Right cardiac atrium (tissue), 5 donors: ENCODE results near the gene EYA2. TPM values are rescaled to one million over a fixed set of nuclear protein-coding genes. Genes with fewer than 3 reads are reported as not detected.
A peak's percentile ranks its signal among the peaks of the same experiment; 100 is the strongest.

Experiments used
- ATAC-seq, 2 donors: fragments of 200-7000 bp; cut with Tn5 transposase; one replicate each; pipeline versions ENCODE4 v1.8.0 to v1.9.1; 2020; ENCODE audit warnings: moderate library complexity in 2 of 2, mild to moderate bottlenecking in 1 of 2
- DNase-seq, 3 donors: peaks; one replicate each; pipeline ENCODE4 v3.0.0-alpha.2; 2020
- H3K27ac ChIP-seq: one replicate; pipeline ENCODE4 v1.5.1; 2013; ENCODE audit warnings: mild to moderate bottlenecking, low read length, control low read depth, moderate library complexity
- H3K27me3 ChIP-seq: one replicate; pipeline ENCODE4 v1.6.1; 2013; ENCODE audit not compliant: control insufficient read depth, insufficient read depth
- H3K4me1 ChIP-seq: one replicate; pipeline ENCODE4 v1.6.1; 2013; ENCODE audit warnings: low read length; ENCODE audit not compliant: control insufficient read depth, insufficient read depth
- H3K4me3 ChIP-seq: one replicate; pipeline ENCODE4 v1.5.1; 2013; ENCODE audit warnings: low read length, control low read depth
- H3K9me3 ChIP-seq: one replicate; pipeline ENCODE4 v1.6.1; 2013; ENCODE audit warnings: low read length; ENCODE audit not compliant: control insufficient read depth
- WGBS: extraction: QIAGEN DNeasy Blood & Tissue Kit; methylation state at CpG from one replicate; pipeline ENCODE4 v1.1.7; 2013; 5-methylcytosine and 5-hydroxymethylcytosine counted together
- intact Hi-C, 4 donors: fragments of 100-400 bp; cut with DNase I; formaldehyde crosslinking; loops; one replicate each; pipeline versions ENCODE4 v1.11.0 to v1.14.0; 2022 to 2023
- polyA plus RNA-seq: library from polyadenylated mRNA; stranded (reverse); fragments of 200-250 nt; gene quantifications from one replicate; pipeline ENCODE4 v1.2.3, GENCODE V29; 2013
- total RNA-seq, 4 donors: library from RNA; stranded (reverse); fragmentation: NEBNext Ultra II Directional; extraction: Animal tissue kit (Norgen Biotek cat#: 25700); gene quantifications; one replicate each; pipeline ENCODE4 v1.2.1, GENCODE V29; 2021
- donor health status: healthy with polysubstance abuse.
- donor health status: DM: no; HTN: yes; CAD: no.
- donor health status: DM: no; HTN: no; CAD: no.
- donor health status: DM: no; HTN: yes; CAD: no; lungs with severe emphysema.
- donor health status: DM: yes; HTN: yes; CAD: no.

Gene EYA2
- total and polyA plus RNA-seq, 5 donors, result 1.6 to 3.7 (median 3.4) TPM

DNA sequence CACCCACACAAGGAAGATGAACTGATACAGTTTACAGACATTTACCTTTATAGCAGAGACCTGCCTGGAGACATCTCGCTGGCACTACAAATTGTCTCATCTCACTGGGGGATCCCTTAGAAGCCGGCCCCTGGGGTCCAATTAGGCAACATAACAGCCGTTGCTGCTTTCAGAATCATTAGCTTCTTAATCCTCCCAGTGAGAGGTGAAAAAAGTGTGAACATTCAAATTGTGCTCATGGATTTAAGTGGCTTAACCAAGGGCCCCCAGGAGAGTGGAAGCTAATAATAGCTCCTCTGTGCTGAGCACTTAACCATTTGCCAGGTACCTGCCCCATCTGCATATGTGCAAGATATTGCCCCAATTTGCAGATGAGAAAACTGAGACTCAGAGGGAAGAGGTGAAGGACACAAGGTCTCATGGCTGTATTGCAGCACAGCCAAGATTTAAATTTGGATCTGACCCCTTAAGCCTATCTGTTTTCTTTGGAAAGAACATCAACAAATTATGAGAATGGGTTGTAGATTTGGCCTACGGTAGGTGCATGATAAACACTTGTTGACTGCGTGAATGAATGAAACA lies 101.0 kb downstream of the EYA2 start:
- DNase-seq, result no peak
- H3K27ac ChIP-seq, result no peak overlapping the region
- ATAC-seq, result no peak
- intact Hi-C loops, result no loop called here
- H3K4me3 ChIP-seq, result no peak overlapping the region
- WGBS, result 60% methylated on average over 5 of the region's 5 CpGs
- H3K27me3 ChIP-seq, result no peaks in the 10 kb centered on the region
- H3K4me1 ChIP-seq, result no peaks in the 10 kb centered on the region
- no peaks in the 10 kb centered on the region for H3K9me3 ChIP-seq

DNA sequence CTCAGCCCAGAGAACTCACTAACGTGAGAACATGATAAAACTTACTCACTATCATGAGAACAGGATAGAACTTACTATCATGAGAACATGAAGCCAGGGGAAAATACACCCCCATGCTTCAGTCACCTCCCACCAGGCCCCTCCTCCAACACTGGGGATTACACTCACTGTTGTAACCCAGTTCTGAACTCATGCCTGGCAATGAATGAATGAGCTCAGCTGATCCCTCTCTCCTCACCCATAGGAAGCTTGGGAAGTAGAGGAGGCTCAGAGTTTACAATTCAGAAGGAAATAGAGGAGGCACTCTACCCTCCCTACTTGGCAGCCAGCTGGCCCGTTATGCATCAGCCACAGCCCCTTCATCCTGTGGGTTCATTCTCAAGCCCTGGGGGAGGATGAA lies 102.5 kb downstream of the EYA2 start:
- WGBS, result 63% methylated on average over 2 of the region's 2 CpGs
- Histone ChIP-seq H3K9me3 (no peaks in the 10 kb centered on the region), H3K4me3 (no peak overlapping the region), H3K4me1 (no peaks in the 10 kb centered on the region), H3K27me3 (no peaks in the 10 kb centered on the region), H3K27ac (no peak overlapping the region)
- intact Hi-C loops, result no loop called here
- DNase-seq (no peak), ATAC-seq (peak in 1 of 2 donors; percentile 40)

DNA sequence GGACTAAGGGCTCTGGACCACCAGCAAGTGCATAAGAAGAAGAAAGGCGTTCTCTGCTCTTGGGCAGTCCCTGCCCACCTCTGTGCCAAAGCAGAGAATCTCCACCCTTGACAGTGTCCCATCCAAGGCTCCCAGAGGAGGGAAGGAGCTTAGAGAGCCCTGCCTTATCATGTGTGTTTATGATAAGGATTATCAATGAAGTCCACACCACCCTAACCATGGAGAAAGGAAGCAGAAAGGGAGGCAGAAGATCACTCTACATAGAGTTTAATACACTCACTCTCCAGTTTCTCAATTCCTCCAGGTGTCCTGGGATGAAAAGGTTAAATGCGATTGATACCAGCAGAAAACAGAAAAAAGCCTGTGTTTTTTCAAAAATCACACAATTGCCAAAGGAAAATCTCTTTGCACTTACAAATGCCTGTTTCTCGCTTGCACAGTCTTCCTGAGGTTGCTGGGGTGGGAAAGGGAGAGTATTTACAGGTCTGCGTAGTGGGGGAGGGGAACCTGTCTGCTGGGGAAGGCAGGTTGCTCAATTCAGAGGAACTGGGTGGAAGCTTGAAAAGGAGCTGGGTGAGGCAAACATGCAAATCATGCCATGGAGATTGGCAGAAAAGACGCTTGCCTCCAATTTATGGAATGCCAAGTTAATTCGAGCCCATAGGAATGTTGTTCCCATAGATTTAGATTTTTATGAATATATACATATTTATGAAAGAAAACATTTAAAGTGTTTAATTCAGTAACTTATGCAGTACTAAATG lies 104.0 kb downstream of the EYA2 start:
- no peaks in the 10 kb centered on the region for H3K27me3 ChIP-seq
- H3K4me3 ChIP-seq, result no peak overlapping the region
- DNase-seq, result no peak
- 59% methylated on average over 6 of the region's 6 CpGs for WGBS
- intact Hi-C loops, result no loop called here
- H3K9me3 ChIP-seq, result no peaks in the 10 kb centered on the region
- ATAC-seq, result no peak
- no peaks in the 10 kb centered on the region for H3K4me1 ChIP-seq
- no peak overlapping the region for H3K27ac ChIP-seq

GRCh38 chr20:46999801-47000465 lies 105.3 kb downstream of the EYA2 start:
- no peaks in the 10 kb centered on the region for H3K27me3 ChIP-seq
- no peak overlapping the region for H3K27ac ChIP-seq
- no peaks in the 10 kb centered on the region for H3K9me3 ChIP-seq
- 81% methylated on average over 11 of the region's 11 CpGs for WGBS
- DNase-seq, result no peak
- H3K4me1 ChIP-seq, result no peaks in the 10 kb centered on the region
- ATAC-seq, result no peak
- H3K4me3 ChIP-seq, result no peak overlapping the region
- intact Hi-C loops, result no loop called here

GRCh38 chr20:47003223-47003622 lies 108.6 kb downstream of the EYA2 start:
- Histone ChIP-seq H3K9me3 (no peaks in the 10 kb centered on the region), H3K4me3 (no peak overlapping the region), H3K27ac (no peak overlapping the region), H3K4me1 (no peaks in the 10 kb centered on the region), H3K27me3 (no peaks in the 10 kb centered on the region)
- 83% methylated on average over 6 of the region's 6 CpGs for WGBS
- intact Hi-C loops, result no loop called here
- DNase-seq, result no peak
- ATAC-seq, result no peak

DNA sequence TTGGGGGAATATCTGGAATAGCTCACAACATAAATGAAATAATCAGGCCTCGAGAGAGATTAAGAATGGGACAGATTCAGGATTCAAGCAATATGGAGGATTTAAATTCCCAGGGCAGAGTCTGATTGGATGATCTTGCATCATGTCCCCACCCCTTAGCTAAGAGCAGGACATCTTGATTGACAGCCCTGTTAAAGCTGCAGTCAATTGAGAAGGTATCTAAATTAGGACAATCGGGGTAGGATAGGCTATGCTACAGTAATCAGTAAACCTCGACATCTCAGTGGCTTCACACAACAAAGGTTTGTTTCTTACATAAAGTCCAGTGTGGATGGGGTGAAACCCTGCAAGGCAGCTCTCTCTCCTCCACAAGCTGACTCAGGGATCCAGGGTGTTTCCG lies 109.5 kb downstream of the EYA2 start:
- 80% methylated on average over 4 of the region's 4 CpGs for WGBS
- H3K9me3 ChIP-seq, result no peaks in the 10 kb centered on the region
- DNase-seq (no peak), ATAC-seq (no peak)
- no peaks in the 10 kb centered on the region for H3K27me3 ChIP-seq
- H3K27ac ChIP-seq, result no peak overlapping the region
- intact Hi-C loops, result no loop called here
- H3K4me3 ChIP-seq, result no peak overlapping the region
- no peaks in the 10 kb centered on the region for H3K4me1 ChIP-seq

DNA sequence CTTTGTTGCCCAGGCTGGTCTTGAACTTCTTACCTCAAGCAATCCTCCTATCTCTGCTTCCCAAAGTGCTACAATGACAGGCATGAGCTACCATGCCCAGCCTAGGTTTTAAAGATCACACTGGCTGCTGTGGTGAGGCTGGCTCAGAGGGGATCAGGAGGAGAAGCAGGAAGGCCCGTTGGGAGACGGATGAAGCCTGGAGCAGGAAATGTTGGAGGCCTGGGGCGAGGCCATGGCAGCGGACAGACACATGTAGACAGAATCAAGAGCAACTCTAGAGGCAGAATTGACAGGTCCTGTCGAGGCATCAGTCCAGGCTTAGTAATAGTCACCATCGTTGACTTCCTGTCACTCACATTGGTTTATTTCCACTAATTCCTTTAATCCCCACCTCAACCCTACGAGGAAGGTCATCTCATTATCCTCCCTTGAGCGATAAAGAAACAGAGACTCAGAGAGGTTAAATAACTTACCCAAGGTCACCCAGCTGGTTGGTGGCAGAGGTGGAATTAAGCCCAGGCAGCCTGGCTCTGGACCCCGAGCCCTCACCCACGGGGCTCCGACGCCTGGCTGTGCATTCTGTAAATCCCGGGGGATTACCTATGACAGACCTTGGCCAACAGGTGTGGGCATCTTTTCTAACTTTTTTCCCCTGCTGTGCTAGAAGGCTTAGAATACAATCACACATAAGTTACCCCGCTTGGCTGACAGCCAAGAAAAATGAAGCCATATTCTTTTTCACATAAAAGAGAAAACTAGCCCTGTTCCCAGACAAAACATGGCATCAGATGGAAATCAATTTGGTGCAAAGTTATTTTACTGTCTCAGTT lies 113.4 kb downstream of the EYA2 start:
- Histone ChIP-seq H3K4me1 (no peaks in the 10 kb centered on the region), H3K27me3 (no peaks in the 10 kb centered on the region), H3K27ac (no peak overlapping the region), H3K9me3 (no peaks in the 10 kb centered on the region), H3K4me3 (no peak overlapping the region)
- WGBS, result 78% methylated on average over 14 of the region's 14 CpGs
- DNase-seq, result no peak
- intact Hi-C loops, result no loop called here
- no peak for ATAC-seq

DNA sequence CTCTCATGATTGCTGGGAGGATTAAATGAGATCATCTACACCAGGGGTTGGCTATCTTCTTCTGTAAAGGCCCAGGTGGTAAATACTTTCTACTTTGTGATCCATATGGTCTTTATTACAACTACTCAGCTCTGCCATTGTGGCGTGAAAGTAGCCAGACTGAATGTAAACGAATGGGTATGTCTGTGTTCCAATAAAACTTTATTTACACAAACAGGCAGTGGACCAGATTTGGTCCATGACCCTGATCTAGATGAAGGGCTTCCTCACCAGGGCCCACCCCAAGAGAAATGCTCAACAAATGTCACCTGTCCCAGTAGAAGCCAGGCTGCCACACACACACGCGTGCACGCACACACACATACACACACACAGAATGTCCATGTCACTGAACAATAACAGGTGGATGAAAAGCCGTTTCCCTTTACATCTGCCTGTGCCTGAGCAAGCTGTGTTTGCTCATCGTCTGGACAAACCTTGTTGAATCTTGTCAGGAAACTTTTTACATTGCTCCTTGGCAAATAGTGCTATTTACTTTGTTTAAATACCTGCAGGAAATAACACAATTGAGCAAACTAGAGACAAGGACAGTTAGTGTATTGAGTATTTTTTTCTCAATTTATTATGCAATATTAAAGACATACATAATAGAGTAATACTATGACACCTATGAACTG lies 114.3 kb downstream of the EYA2 start:
- 90% methylated on average over 7 of the region's 7 CpGs for WGBS
- intact Hi-C loops, result no loop called here
- no peaks in the 10 kb centered on the region for H3K9me3 ChIP-seq
- H3K27ac ChIP-seq, result no peak overlapping the region
- DNase-seq (no peak), ATAC-seq (no peak)
- no peaks in the 10 kb centered on the region for H3K27me3 ChIP-seq
- no peaks in the 10 kb centered on the region for H3K4me1 ChIP-seq
- no peak overlapping the region for H3K4me3 ChIP-seq

GRCh38 chr20:47009784-47010183 lies 115.1 kb downstream of the EYA2 start:
- Histone ChIP-seq H3K27ac (no peak overlapping the region), H3K27me3 (no peaks in the 10 kb centered on the region), H3K4me3 (no peak overlapping the region), H3K9me3 (no peaks in the 10 kb centered on the region), H3K4me1 (no peaks in the 10 kb centered on the region)
- ATAC-seq, result no peak
- DNase-seq, result no peak
- intact Hi-C loops, result no loop called here

GRCh38 chr20:47011984-47012383 lies 117.3 kb downstream of the EYA2 start:
- WGBS, result 57% methylated on average over 5 of the region's 5 CpGs
- no peak overlapping the region for H3K4me3 ChIP-seq

More at GRCh38 chr20:47011984-47012383, 117.3 kb downstream of the EYA2 start:
- DNase-seq, result no peak
- H3K4me1 ChIP-seq, result no peaks in the 10 kb centered on the region
- intact Hi-C loops, result no loop called here
- no peaks in the 10 kb centered on the region for H3K9me3 ChIP-seq
- no peak overlapping the region for H3K27ac ChIP-seq
- no peak for ATAC-seq
- H3K27me3 ChIP-seq, result no peaks in the 10 kb centered on the region
